GM13976 (cell line): Measurements from ENCODE around the gene NACC1.

Experiments used
- DNase-seq: peaks from one replicate; pipeline ENCODE4 v3.0.0; 2012; ENCODE audit warnings: low spot score
- in situ Hi-C: fragments of 300-500 bp; cut with MboI; formaldehyde crosslinking; loops from one replicate; pipeline ENCODE4 v1.12.0; 2022; ENCODE audit warnings: low sequenced_read_pairs, mixed read lengths, inconsistent platforms; ENCODE audit not compliant: unreplicated experiment
- TF ChIP-seq, protein P1 (sequence below): IDR thresholded peaks from 2 replicates; pipeline ENCODE4 v1.5.1; 2012; ENCODE audit warnings: borderline replicate concordance, mild to moderate bottlenecking; ENCODE audit not compliant: insufficient read depth; ENCODE audit errors: extremely low read depth, missing control alignments, control extremely low read depth

Gene NACC1

DNA sequence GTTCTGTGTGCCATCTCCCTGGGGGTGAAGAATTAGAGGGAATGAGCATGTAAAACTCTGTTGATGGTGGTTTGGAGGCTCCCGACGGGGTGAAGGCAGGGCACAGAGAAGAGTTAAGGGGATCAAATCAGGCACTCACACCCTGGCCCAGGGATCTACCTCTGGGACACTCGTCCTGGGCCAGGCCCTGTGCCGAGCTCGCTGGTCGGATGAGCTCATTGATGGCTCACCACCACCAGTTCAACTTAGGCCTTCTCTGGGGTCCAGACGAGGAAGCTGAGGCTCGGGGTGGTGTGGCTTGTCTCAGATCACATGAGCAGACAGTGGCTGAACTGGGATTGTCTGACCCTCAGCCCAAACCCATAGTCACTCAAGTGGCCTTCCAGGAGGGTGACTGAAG is 1.6 kb downstream of the NACC1 start:
- no peak for DNase-seq
- TF ChIP-seq, protein P1, sequence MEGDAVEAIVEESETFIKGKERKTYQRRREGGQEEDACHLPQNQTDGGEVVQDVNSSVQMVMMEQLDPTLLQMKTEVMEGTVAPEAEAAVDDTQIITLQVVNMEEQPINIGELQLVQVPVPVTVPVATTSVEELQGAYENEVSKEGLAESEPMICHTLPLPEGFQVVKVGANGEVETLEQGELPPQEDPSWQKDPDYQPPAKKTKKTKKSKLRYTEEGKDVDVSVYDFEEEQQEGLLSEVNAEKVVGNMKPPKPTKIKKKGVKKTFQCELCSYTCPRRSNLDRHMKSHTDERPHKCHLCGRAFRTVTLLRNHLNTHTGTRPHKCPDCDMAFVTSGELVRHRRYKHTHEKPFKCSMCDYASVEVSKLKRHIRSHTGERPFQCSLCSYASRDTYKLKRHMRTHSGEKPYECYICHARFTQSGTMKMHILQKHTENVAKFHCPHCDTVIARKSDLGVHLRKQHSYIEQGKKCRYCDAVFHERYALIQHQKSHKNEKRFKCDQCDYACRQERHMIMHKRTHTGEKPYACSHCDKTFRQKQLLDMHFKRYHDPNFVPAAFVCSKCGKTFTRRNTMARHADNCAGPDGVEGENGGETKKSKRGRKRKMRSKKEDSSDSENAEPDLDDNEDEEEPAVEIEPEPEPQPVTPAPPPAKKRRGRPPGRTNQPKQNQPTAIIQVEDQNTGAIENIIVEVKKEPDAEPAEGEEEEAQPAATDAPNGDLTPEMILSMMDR, result no peak
- in situ Hi-C loops, result no loop called here

DNA sequence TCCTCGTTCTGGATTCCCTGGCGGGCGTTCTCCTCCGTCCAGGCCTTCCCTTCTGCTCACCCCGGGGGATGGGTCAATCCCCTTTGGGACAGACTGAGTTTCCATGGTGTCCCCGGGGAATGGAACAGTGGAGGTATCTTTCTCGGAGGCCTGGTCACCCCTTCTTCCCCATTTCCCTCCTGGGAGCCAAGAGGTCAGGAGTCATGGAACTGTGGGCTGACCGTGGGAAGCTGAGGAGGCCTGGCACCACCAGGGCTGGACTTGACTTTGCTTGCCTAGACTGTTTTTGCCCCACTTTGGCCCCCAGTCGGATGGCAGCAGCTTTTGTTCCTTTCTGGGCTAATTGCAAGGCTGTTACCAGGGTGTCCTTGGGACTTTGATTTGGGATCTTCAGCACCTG is 2.0 kb downstream of the NACC1 start:
- in situ Hi-C loops, result no loop called here
- DNase-seq, result no peak
- TF ChIP-seq, protein P1, result no peak

DNA sequence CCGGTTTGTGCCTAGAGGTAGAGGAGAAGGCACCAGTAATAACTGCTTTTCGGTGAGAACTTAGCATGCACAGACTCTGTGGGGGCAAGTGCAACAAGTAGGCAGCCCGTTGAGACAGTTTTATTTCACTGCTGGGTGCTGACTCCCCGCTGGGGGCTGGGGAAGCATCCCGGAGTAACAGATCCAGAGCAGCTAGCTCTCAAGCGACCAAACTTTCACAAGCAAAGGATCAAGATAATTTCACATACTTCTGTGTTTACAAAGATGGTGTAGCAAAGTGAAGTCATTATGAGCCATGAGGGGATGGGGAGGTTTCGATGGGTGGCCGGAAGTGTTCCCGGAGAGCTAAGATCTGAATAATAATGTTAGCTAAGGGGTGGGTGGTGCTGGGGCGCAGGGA is 2.8 kb downstream of the NACC1 start:
- TF ChIP-seq, protein P1, result no peak
- no peak for DNase-seq
- in situ Hi-C loops, result no loop called here

DNA sequence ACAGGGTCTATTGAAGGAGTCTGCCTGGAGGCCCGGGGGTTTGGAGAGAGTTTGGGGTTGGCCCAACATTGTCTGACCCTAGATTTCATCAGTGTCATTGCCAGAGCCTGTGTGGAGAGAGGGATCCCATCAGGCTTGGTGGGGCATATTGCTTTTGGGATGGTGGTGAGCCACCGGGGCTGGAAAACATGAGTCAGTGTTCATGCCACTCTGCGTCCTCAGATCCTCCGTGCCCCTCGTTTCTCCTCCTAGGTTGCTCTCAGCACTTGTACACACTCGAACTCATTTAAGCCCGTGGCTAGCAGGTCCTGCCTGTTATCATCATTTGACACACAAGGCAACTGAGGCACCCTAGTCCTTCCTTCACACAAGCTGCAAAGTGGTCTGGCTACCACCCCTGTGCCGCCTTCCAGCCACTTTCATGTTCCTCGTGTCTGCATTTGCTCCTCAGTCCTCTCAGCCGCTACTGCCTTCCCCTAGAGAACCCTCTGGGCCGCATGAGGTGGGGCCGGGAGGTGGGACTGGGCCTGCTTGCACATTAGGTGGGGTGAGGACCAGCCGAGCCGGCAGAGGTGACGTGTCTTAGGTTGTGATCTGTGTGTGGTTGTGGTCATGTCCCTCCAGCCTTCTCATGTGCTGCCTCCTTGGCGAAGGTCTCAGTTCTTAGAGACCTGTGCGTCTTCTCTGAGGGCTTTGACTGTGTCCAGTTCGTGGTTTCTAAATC is 3.6 kb downstream of the NACC1 start:
- no peak for DNase-seq
- in situ Hi-C loops, result no loop called here
- TF ChIP-seq, protein P1, result no peak

DNA sequence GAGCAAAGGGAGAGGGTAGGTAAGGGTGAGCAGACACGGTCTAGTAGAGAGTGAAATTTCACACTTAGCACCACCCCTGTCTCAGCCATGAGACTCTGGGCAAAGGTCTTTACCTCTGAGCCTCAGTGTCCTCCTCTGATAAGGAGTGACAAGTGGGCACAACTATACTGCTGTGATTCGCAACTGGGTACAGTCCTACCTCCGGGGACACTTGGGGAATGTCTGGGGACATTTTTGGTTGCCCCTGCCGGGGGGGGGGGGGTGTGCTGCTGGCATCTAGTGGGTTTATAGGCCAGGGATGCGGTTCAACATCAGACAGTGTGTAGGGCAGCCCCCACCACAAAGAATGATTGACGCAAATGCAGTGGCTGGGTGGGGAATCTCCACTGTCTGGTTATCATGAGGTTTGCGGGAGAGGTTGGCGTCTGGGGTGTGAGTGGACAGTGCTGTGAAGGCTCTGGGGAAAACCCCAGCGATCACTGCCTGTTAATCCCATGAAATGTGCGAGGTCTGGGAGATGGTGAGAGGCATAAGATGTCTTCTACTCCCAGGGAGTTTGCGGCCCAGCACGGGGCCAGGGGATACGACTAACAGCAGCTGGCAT is 4.3 kb downstream of the NACC1 start:
- no peak for DNase-seq
- TF ChIP-seq, protein P1, result no peak
- in situ Hi-C loops, result no loop called here

DNA sequence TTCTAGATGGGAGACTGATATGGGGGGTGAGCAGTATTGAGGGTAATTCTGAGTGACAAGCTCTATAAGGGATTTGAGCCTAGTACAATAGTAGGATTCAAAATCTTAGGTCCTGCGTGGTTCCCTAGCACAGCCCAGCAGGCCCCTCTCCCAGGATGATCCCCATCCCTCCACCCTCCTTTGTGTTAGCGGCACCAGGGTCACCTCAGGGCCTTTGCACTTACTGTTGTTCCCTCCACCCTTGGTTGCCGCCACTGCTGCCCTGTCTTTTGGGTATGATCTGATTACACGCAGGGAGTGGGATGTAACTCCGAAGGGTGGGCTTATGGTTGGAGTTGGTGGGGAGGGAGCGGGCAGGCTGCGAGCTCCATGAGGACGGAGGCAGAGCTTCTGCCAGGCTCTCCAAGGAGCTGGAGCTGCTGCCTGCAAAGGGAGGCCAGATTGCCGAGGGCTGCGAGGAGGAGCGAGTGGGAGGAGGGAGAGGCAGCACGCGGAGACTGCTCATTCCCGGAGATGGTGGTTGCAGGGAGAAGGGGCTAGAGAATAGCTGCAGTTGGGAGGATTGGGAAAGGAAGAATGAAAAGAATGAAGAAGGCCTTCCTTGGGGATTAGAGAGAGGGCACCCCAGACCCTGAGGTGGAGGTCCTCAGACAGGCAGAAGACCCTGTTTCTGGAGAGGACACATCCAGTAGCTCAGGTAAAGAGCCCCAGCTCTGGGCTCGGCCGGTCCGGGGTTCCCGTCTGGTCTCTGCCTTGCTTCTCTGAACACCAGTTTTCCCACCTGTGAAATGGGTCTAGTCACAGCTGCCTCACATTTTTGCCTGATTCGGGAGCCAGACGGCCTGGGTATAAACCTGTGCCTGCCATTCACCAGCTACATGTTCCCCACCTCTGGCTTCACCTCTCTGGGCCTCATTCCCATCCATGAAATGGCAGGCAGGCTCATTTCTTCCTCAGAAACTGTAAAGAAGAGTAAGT is 5.2 kb downstream of the NACC1 start:
- in situ Hi-C loops, result no loop called here
- no peak for DNase-seq
- TF ChIP-seq, protein P1, result no peak
